ENCODE data around the gene TOM1L1.

The TOM1L1 gene

GRCh38 chr17:54941285-54941684 lies 40.6 kb downstream of the TOM1L1 start:
- DNase-seq (ENCODE audit: low read depth in 1 of 2, low spot score in 1 of 2), result no peak

GRCh38 chr17:54944796-54945195 lies 44.1 kb downstream of the TOM1L1 start:
- H3K27me3 ChIP-seq (ENCODE audit: insufficient read depth, poor library complexity, severe bottlenecking), result no peaks in the 10 kb centered on the region
- TF ChIP-seq, protein P1, sequence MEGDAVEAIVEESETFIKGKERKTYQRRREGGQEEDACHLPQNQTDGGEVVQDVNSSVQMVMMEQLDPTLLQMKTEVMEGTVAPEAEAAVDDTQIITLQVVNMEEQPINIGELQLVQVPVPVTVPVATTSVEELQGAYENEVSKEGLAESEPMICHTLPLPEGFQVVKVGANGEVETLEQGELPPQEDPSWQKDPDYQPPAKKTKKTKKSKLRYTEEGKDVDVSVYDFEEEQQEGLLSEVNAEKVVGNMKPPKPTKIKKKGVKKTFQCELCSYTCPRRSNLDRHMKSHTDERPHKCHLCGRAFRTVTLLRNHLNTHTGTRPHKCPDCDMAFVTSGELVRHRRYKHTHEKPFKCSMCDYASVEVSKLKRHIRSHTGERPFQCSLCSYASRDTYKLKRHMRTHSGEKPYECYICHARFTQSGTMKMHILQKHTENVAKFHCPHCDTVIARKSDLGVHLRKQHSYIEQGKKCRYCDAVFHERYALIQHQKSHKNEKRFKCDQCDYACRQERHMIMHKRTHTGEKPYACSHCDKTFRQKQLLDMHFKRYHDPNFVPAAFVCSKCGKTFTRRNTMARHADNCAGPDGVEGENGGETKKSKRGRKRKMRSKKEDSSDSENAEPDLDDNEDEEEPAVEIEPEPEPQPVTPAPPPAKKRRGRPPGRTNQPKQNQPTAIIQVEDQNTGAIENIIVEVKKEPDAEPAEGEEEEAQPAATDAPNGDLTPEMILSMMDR (IDR thresholded peaks at IDR 0.05; ENCODE audit: insufficient read depth, low read length), result no peak
- TF ChIP-seq REST (IDR thresholded peaks at IDR 0.05; ENCODE audit: insufficient replicate concordance, low read depth) (no peak), SPI1 (IDR thresholded peaks at IDR 0.05; ENCODE audit: borderline replicate concordance, low read depth) (no peak), POLR2AphosphoS5 (IDR thresholded peaks at IDR 0.05; ENCODE audit: low read depth) (no peak)
- H3K4me3 ChIP-seq (replicated peaks; ENCODE audit: insufficient read depth, low read length), result no peak overlapping the region
- DNase-seq (ENCODE audit: low read depth in 1 of 2, low spot score in 1 of 2), result no peak
- no peak overlapping the region for H3K27ac ChIP-seq (replicated peaks)

More at GRCh38 chr17:54941285-54941684, 40.6 kb downstream of the TOM1L1 start:
- TF ChIP-seq POLR2AphosphoS5 (IDR thresholded peaks at IDR 0.05; ENCODE audit: low read depth) (no peak), REST (IDR thresholded peaks at IDR 0.05; ENCODE audit: insufficient replicate concordance, low read depth) (no peak), GABPA (IDR thresholded peaks at IDR 0.05; ENCODE audit: low read depth) (no peak), SPI1 (IDR thresholded peaks at IDR 0.05; ENCODE audit: borderline replicate concordance, low read depth) (no peak)
- TF ChIP-seq, protein P1 (IDR thresholded peaks at IDR 0.05; ENCODE audit: insufficient read depth, low read length), result no peak
- H3K27ac ChIP-seq (replicated peaks), result no peak overlapping the region
- no peaks in the 10 kb centered on the region for H3K27me3 ChIP-seq (ENCODE audit: insufficient read depth, poor library complexity, severe bottlenecking)
- H3K4me3 ChIP-seq (replicated peaks; ENCODE audit: insufficient read depth, low read length), result no peak overlapping the region

GRCh38 chr17:54945231-54945630 lies 44.6 kb downstream of the TOM1L1 start:
- H3K27ac ChIP-seq (replicated peaks), result no peak overlapping the region
- no peak for DNase-seq (ENCODE audit: low read depth in 1 of 2, low spot score in 1 of 2)
- TF ChIP-seq SPI1 (IDR thresholded peaks at IDR 0.05; ENCODE audit: borderline replicate concordance, low read depth) (no peak), POLR2AphosphoS5 (IDR thresholded peaks at IDR 0.05; ENCODE audit: low read depth) (no peak), REST (IDR thresholded peaks at IDR 0.05; ENCODE audit: insufficient replicate concordance, low read depth) (no peak), GABPA (IDR thresholded peaks at IDR 0.05; ENCODE audit: low read depth) (no peak)
- TF ChIP-seq, protein P1 (IDR thresholded peaks at IDR 0.05; ENCODE audit: insufficient read depth, low read length), result no peak
- no peaks in the 10 kb centered on the region for H3K27me3 ChIP-seq (ENCODE audit: insufficient read depth, poor library complexity, severe bottlenecking)
- H3K4me3 ChIP-seq (replicated peaks; ENCODE audit: insufficient read depth, low read length), result no peak overlapping the region
